Colonic mucosa (tissue), 4 donors: ENCODE data around the gene SHF. TPM values are rescaled to one million over a fixed set of nuclear protein-coding genes. Genes with fewer than 3 reads are reported as not detected.

Experiments used
- DNase-seq: peaks from one replicate; pipeline ENCODE4 v3.0.0-alpha.2; 2020
- H3K27ac ChIP-seq: fragments of 200-600 bp; one replicate; pipeline ENCODE4 v1.8.0; 2021
- H3K27me3 ChIP-seq: fragments of 200-600 bp; one replicate; pipeline ENCODE4 v1.8.0; 2021
- H3K36me3 ChIP-seq: fragments of 200-600 bp; one replicate; pipeline ENCODE4 v1.8.0; 2021
- H3K4me1 ChIP-seq: fragments of 200-600 bp; one replicate; pipeline ENCODE4 v1.8.0; 2021; ENCODE audit warnings: mild to moderate bottlenecking
- H3K4me3 ChIP-seq: fragments of 200-600 bp; one replicate; pipeline ENCODE4 v1.8.0; 2021
- H3K9ac ChIP-seq, 2 donors: one replicate each; pipeline ENCODE4 v1.7.0; 2013; ENCODE audit warnings: control low read depth in 2 of 2, low read depth in 2 of 2, low read length in 2 of 2
- H3K9me3 ChIP-seq: fragments of 200-600 bp; one replicate; pipeline ENCODE4 v1.8.0; 2021
- CTCF ChIP-seq: fragments of 200-600 bp; IDR thresholded peaks from one replicate; pipeline ENCODE4 v1.8.0; 2022; ENCODE audit warnings: antibody characterized with exemption, mild to moderate bottlenecking
- intact Hi-C: fragments of 100-400 bp; cut with DNase I; formaldehyde crosslinking; loops from one replicate; pipeline ENCODE4 v1.14.1; 2022
- total RNA-seq, 2 donors: library from RNA; stranded (reverse); fragmentation: NEBNext Ultra II Directional in 1 of 2; extraction: Animal tissue kit (Norgen Biotek cat#: 25700) in 1 of 2; gene quantifications; one replicate each; pipeline ENCODE4 v1.2.1, GENCODE V29; 2021
- donor health status: healthy.
- donor health status: DM: no; HTN: no; CAD: no.
- donor health status: DM: no; HTN: no; CAD: no.

Gene SHF
- total RNA-seq, 2 donors from 2014 or later = 8.7 to 14.7 TPM

- DNase-seq = no peak
- no peaks in the 10 kb centered on the region for H3K36me3 ChIP-seq
- no peak overlapping the region for H3K4me3 ChIP-seq
- H3K27ac ChIP-seq = no peak overlapping the region
- H3K9me3 ChIP-seq = no peaks in the 10 kb centered on the region
- no peaks in the 10 kb centered on the region for H3K4me1 ChIP-seq
- TF ChIP-seq CTCF = no peak
- no peaks in the 10 kb centered on the region for H3K27me3 ChIP-seq
- H3K9ac ChIP-seq = no peak overlapping the region
- intact Hi-C loops = no loop called here
Measured at GRCh38 chr15:45230245-45230965, 42.6 kb upstream of the SHF start.

GRCh38 chr15:45228931-45229330 is 41.2 kb upstream of the SHF start:
- no peaks in the 10 kb centered on the region for H3K36me3 ChIP-seq
- H3K4me1 ChIP-seq = no peaks in the 10 kb centered on the region
- H3K9ac ChIP-seq = no peak overlapping the region
- no peak overlapping the region for H3K27ac ChIP-seq
- no peak for TF ChIP-seq CTCF
- intact Hi-C loops = no loop called here
- H3K27me3 ChIP-seq = no peaks in the 10 kb centered on the region
- H3K9me3 ChIP-seq = no peaks in the 10 kb centered on the region
- no peak for DNase-seq
- H3K4me3 ChIP-seq = no peak overlapping the region

GRCh38 chr15:45225506-45226273 is 37.9 kb upstream of the SHF start:
- intact Hi-C loops = no loop called here
- Histone ChIP-seq H3K9ac (no peak overlapping the region), H3K36me3 (no peaks in the 10 kb centered on the region), H3K4me1 (no peaks in the 10 kb centered on the region), H3K9me3 (no peaks in the 10 kb centered on the region), H3K4me3 (no peak overlapping the region), H3K27ac (no peak overlapping the region), H3K27me3 (no peaks in the 10 kb centered on the region)
- DNase-seq = no peak
- TF ChIP-seq CTCF = no peak

GRCh38 chr15:45224621-45225217 is 37.0 kb upstream of the SHF start:
- Histone ChIP-seq H3K27me3 (no peaks in the 10 kb centered on the region), H3K27ac (no peak overlapping the region), H3K4me3 (no peak overlapping the region), H3K9ac (no peak overlapping the region), H3K4me1 (no peaks in the 10 kb centered on the region), H3K36me3 (no peaks in the 10 kb centered on the region), H3K9me3 (no peaks in the 10 kb centered on the region)
- DNase-seq = no peak
- intact Hi-C loops = no loop called here
- no peak for TF ChIP-seq CTCF

- no peak overlapping the region for H3K27ac ChIP-seq
- no peaks in the 10 kb centered on the region for H3K4me1 ChIP-seq
- no peak overlapping the region for H3K9ac ChIP-seq
- no peak for TF ChIP-seq CTCF
- no peaks in the 10 kb centered on the region for H3K9me3 ChIP-seq
- H3K27me3 ChIP-seq = no peaks in the 10 kb centered on the region
- intact Hi-C loops = no loop called here
- H3K4me3 ChIP-seq = no peak overlapping the region
- no peak for DNase-seq
- H3K36me3 ChIP-seq = no peaks in the 10 kb centered on the region
Measured at GRCh38 chr15:45221967-45222366, 34.2 kb upstream of the SHF start.
